Right kidney (tissue), 1 donor: ENCODE data around the gene RNF130.

Experiments
- DNase-seq: peaks from one replicate; pipeline ENCODE4 v3.0.0-alpha.2; 2016

Gene RNF130

GRCh38 chr5:180086816-180087399 is 15.3 kb upstream of the RNF130 start:
- no peak for DNase-seq

- DNase-seq: no peak
Observed at GRCh38 chr5:180085837-180086236, 14.3 kb upstream of the RNF130 start.

- no peak for DNase-seq
Observed at GRCh38 chr5:180084638-180085561, 13.3 kb upstream of the RNF130 start.

GRCh38 chr5:180083529-180084060 is 12.0 kb upstream of the RNF130 start:
- DNase-seq: no peak

GRCh38 chr5:180082633-180083420 is 11.3 kb upstream of the RNF130 start:
- DNase-seq: no peak

- no peak for DNase-seq
Observed at GRCh38 chr5:180081481-180081880, 9.9 kb upstream of the RNF130 start.

- DNase-seq: no peak
Observed at GRCh38 chr5:180080486-180081280, 9.1 kb upstream of the RNF130 start.

- no peak for DNase-seq
Observed at GRCh38 chr5:180079702-180080466, 8.3 kb upstream of the RNF130 start.

GRCh38 chr5:180078348-180078747 is 6.8 kb upstream of the RNF130 start:
- DNase-seq: no peak

- DNase-seq: no peak
Observed at GRCh38 chr5:180077594-180078284, 6.2 kb upstream of the RNF130 start.

GRCh38 chr5:180075703-180076102 is 4.1 kb upstream of the RNF130 start:
- DNase-seq: no peak

GRCh38 chr5:180074462-180074861 is 2.9 kb upstream of the RNF130 start:
- no peak for DNase-seq

GRCh38 chr5:180072556-180072955 is 997 bp upstream of the RNF130 start:
- DNase-seq: no peak

GRCh38 chr5:180072256-180072548 is 643 bp upstream of the RNF130 start:
- DNase-seq: no peak

- DNase-seq: peak; percentile 92
Observed at GRCh38 chr5:180070756-180071530, 616 bp downstream of the RNF130 start.

- peak; percentile 37 for DNase-seq
Observed at GRCh38 chr5:180069589-180070247, 1.8 kb downstream of the RNF130 start.

GRCh38 chr5:180068519-180069090 is 3.0 kb downstream of the RNF130 start:
- no peak for DNase-seq

GRCh38 chr5:180067986-180068385 is 3.6 kb downstream of the RNF130 start:
- DNase-seq: no peak

GRCh38 chr5:180060192-180060591 is 11.4 kb downstream of the RNF130 start:
- no peak for DNase-seq
